Measurements from ENCODE around the gene GRHPR.

Gene GRHPR

GRCh38 chr9:37433867-37434371, 11.4 kb downstream of the GRHPR start:
- H3K27me3 ChIP-seq (ENCODE audit: insufficient read depth, poor library complexity, severe bottlenecking): no peaks in the 10 kb centered on the region
- H3K4me3 ChIP-seq (replicated peaks; ENCODE audit: insufficient read depth, low read length): no peak overlapping the region
- H3K27ac ChIP-seq (replicated peaks): no peak overlapping the region
- DNase-seq (ENCODE audit: low read depth in 1 of 2, low spot score in 1 of 2): no peak
- TF ChIP-seq SPI1 (IDR thresholded peaks at IDR 0.05; ENCODE audit: borderline replicate concordance, low read depth): no peak
- no peak for TF ChIP-seq POLR2AphosphoS5 (IDR thresholded peaks at IDR 0.05; ENCODE audit: low read depth)
- TF ChIP-seq GABPA (IDR thresholded peaks at IDR 0.05; ENCODE audit: low read depth): no peak
- TF ChIP-seq, protein P1, sequence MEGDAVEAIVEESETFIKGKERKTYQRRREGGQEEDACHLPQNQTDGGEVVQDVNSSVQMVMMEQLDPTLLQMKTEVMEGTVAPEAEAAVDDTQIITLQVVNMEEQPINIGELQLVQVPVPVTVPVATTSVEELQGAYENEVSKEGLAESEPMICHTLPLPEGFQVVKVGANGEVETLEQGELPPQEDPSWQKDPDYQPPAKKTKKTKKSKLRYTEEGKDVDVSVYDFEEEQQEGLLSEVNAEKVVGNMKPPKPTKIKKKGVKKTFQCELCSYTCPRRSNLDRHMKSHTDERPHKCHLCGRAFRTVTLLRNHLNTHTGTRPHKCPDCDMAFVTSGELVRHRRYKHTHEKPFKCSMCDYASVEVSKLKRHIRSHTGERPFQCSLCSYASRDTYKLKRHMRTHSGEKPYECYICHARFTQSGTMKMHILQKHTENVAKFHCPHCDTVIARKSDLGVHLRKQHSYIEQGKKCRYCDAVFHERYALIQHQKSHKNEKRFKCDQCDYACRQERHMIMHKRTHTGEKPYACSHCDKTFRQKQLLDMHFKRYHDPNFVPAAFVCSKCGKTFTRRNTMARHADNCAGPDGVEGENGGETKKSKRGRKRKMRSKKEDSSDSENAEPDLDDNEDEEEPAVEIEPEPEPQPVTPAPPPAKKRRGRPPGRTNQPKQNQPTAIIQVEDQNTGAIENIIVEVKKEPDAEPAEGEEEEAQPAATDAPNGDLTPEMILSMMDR (IDR thresholded peaks at IDR 0.05; ENCODE audit: insufficient read depth, low read length): no peak
- no peak for TF ChIP-seq REST (IDR thresholded peaks at IDR 0.05; ENCODE audit: insufficient replicate concordance, low read depth)

DNA sequence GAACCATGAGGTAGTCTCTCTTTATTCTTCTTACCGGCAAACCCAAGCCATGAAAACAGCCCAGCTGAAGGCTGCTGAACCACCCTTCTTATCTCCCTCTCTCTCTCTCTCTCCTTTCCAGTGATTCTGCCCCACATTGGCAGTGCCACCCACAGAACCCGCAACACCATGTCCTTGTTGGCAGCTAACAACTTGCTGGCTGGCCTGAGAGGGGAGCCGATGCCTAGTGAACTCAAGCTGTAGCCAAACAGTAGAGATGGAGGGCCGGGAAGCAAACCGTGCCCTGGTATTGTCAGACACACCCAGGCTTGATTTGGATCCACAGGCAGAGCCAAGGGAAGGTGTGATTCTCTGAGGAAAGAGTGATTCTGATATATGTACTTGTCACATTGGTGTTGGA, 14.0 kb downstream of the GRHPR start:
- H3K4me3 ChIP-seq (replicated peaks; ENCODE audit: insufficient read depth, low read length): no peak overlapping the region
- H3K27ac ChIP-seq (replicated peaks): no peak overlapping the region
- TF ChIP-seq, protein P1 (IDR thresholded peaks at IDR 0.05; ENCODE audit: insufficient read depth, low read length): no peak
- no peaks in the 10 kb centered on the region for H3K27me3 ChIP-seq (ENCODE audit: insufficient read depth, poor library complexity, severe bottlenecking)
- DNase-seq (ENCODE audit: low read depth in 1 of 2, low spot score in 1 of 2): no peak

- no peak for TF ChIP-seq POLR2AphosphoS5 (IDR thresholded peaks at IDR 0.05; ENCODE audit: low read depth)
- TF ChIP-seq, protein P1 (IDR thresholded peaks at IDR 0.05; ENCODE audit: insufficient read depth, low read length): no peak
- no peak for TF ChIP-seq REST (IDR thresholded peaks at IDR 0.05; ENCODE audit: insufficient replicate concordance, low read depth)
- TF ChIP-seq SPI1 (IDR thresholded peaks at IDR 0.05; ENCODE audit: borderline replicate concordance, low read depth): no peak
- TF ChIP-seq GABPA (IDR thresholded peaks at IDR 0.05; ENCODE audit: low read depth): no peak
- no peak overlapping the region for H3K27ac ChIP-seq (replicated peaks)
- no peak overlapping the region for H3K4me3 ChIP-seq (replicated peaks; ENCODE audit: insufficient read depth, low read length)
- H3K27me3 ChIP-seq (ENCODE audit: insufficient read depth, poor library complexity, severe bottlenecking): no peaks in the 10 kb centered on the region
- DNase-seq (ENCODE audit: low read depth in 1 of 2, low spot score in 1 of 2): no peak
These were observed 14.5 kb downstream of the GRHPR start for GRCh38 chr9:37437010-37437409.

DNA sequence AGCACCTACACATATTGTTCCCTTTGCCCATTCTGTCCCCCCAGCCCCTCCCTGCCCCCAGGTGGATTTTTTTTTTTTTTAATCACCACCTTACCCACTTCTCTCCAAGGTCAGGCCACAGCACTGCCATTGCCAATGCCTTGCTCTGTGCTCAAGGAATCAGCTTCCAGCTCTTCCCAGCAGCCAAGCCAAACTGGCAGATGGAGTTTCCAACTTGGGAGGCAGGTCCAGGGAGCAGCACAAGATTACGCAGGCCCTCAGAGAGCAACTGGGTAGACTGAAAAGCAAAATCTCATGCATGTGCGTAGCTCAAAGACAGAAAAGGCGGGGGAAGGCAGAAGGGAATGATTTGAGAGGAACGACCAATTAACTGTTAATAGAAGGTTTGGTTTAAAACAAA, 15.1 kb downstream of the GRHPR start:
- H3K27me3 ChIP-seq (ENCODE audit: insufficient read depth, poor library complexity, severe bottlenecking): no peaks in the 10 kb centered on the region
- TF ChIP-seq, protein P1 (IDR thresholded peaks at IDR 0.05; ENCODE audit: insufficient read depth, low read length): no peak
- TF ChIP-seq SPI1 (IDR thresholded peaks at IDR 0.05; ENCODE audit: borderline replicate concordance, low read depth): no peak
- no peak for TF ChIP-seq GABPA (IDR thresholded peaks at IDR 0.05; ENCODE audit: low read depth)
- no peak for TF ChIP-seq REST (IDR thresholded peaks at IDR 0.05; ENCODE audit: insufficient replicate concordance, low read depth)
- no peak for TF ChIP-seq POLR2AphosphoS5 (IDR thresholded peaks at IDR 0.05; ENCODE audit: low read depth)
- H3K4me3 ChIP-seq (replicated peaks; ENCODE audit: insufficient read depth, low read length): no peak overlapping the region
- H3K27ac ChIP-seq (replicated peaks): no peak overlapping the region
- no peak for DNase-seq (ENCODE audit: low read depth in 1 of 2, low spot score in 1 of 2)

Data from HL-60 (cell line).